ENCODE measurements around the gene GATAD2B.
"Not testable (repeated sequence)": the region's sequence is repeated elsewhere in the genome, so short reads cannot be mapped to it uniquely, and the experiment has no call there.

GATAD2B gene

DNA sequence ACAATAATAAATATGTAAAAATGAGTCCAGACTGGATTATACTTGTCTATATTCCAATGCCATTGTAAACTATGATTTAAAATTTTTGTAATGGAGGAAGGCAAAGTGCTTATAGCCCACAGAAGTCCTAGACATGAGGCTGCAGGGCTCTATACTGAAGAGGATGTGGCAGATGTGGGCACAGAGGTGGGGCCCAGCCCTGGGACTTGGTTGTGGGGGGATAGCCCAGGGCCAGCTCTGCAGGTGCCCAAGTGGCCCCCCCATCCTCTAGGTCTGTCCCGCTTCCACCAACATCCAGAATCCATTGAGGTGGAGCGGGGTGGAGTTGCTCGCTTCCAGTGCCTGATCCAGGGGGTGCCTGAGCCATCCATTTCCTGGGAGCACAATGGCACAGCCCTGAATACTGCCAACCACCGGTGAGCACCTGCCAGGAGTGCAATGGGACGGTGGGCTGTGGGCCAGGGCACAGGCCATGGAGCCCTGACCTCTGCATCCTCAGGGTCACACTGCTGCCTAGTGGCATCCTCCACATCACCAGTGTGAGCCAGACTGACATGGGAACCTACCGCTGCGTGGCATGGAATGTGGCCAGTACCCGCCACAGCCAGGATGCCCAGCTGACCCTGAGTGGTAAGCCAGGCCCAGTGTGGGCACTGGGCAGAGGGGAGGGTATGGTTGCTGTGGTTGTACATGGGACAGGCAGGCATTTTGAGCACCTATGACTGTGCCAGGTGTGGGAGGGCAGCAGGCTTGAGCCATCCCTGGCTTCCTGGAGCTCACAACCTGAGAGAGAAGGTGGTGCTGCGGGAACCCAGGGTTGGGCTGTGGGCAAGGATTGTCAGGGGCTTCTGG, 126.6 kb downstream of the GATAD2B start:
- DNase-seq (ENCODE audit: low read depth) = no peak

DNA sequence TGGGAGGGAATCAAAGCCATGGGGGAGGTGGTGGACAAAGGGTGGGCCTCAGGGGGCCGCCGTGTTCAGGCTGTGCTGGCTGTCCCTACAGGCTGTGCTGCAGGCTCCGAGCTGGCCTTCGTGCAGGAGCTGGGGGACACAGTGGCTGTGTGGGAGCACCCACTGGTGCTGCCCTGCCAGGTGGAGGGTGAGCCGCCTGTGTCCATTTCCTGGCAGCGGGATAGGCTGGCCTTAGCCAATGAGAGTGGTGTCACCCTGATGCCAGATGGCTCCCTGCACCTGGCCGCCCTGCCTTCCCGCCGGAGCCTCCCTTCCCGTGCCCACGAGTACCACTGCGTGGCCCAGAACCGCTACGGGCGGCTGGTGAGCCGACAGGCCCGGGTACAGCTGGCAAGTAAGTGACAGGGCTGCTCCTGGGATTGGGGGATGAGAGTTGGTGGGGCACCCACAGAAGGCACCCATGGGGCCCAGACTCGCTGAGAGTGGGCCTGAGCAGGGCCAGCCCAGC, 127.4 kb downstream of the GATAD2B start:
- DNase-seq (ENCODE audit: low read depth) = no peak

DNA sequence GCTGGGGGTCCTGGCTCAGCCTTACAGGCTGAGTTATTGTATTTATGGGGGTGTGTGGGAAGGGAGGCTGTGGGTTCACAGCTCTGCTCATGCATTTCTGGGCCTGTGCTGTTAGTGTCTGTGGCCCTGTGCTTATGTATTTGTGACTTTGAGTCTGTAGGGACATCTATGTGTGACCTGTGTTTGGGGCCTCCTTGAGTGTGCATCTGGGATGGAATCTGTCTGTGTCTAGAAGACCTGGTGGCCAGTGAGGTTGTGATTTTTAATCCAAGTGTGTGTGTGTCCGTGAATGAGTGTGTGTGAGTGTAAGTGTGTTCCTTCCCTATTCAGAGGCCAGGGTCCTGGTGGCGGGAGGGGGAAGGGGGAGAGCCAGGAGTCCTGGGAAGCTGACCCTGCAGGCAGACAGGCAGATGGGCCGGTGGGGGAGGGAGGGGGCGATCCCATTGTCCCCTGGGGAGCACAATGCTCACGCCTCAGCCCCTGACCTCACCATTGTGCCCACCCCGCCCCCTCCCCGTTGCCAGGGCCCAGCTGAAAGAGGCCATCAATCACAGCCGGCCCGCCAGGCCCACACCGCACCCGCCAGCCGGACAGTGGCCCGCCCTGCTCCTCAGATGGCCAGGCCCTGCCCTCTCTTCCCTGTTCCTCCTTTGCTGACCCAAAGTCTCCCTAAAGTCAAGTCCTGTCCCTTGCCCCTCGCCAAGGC, 128.0 kb downstream of the GATAD2B start:
- DNase-seq (ENCODE audit: low read depth) = no peak

DNA sequence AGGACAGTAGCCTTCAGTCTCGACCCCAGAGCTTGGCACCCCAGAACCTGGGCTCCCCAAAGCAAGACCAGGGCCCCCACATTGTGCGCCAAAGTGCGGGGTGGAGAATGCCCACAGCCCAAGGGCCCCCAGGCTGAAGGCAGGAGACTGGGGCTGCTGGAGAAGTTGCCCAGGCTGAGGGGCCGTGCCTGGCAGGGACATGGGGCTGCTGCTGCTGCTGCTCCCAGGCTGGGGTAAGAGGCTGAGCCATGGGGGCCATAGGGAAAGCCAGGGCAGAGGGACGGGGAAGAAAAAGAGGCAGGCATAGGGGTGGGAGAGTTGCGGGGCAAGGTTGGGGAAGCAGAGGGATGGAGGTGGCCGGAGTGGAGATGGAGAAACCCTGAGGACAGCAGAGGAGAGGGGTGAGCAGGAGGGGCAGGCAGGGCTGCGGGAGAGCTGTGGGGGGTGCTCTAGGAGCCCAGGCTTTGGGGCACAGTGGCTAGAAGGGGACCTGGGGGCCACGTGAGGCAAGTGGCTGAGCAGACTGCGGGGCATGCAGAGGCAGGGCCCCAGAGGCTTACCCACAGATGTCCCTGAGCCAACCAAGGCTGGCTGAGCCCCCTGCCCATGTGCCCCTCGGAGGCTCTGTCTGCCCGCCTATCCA, 128.7 kb downstream of the GATAD2B start:
- no peak for DNase-seq (ENCODE audit: low read depth)

DNA sequence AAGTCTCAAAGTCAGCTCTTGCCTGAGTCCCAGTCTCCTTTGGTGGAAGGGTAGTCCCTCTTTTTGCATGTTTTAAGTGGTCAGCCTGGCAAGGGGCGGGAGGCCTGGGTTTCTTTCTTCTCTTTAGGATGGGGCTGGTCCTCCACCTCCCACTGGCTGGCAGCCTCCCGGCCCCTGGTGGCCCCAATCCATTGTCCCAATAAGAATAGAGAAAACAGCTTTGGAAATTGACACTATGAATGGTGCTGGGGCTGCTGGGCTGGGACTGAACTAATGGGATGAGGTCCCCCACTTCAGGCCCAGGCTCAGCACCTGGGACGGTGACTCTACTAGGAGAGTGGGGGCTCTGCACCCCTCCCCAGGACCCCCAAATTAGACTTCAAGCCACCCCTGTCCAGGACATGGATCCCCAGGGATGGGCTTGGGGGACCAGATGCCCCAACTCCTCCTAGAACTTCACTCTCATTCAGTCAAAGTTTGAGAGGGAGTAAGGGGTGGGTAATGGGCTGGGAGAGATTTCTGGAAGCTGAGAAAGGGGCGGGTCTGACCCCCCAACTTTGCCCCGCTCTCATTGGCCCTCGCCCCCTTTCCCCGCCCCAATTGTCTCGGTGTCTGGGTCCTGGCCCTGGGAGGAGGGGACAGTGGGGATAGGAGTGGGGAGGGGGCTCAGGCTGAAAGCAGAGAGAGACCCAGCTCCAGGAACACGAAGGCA, 129.4 kb downstream of the GATAD2B start:
- DNase-seq (ENCODE audit: low read depth) = no peak

DNA sequence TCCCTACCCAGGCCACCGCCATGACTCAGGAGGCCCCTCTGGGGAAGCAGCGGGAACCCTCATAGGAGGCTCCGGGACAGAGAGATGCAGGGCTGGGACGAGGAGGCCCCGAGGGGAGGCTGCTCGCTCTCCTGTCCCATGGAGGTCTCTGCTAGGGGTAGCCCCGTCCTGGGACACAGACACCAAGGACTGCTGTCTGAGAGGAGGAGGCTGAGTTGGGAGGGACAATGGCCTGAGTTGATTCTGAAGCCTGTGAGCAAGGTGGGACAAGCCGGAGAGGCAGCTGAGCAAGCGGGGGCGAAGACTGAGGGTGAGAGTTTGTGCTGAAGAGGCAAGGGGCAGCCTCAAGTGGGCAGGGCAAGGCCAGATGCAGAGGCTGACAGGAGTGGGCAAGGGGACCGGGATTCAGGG, 130.1 kb downstream of the GATAD2B start:
- no peak for DNase-seq (ENCODE audit: low read depth)

DNA sequence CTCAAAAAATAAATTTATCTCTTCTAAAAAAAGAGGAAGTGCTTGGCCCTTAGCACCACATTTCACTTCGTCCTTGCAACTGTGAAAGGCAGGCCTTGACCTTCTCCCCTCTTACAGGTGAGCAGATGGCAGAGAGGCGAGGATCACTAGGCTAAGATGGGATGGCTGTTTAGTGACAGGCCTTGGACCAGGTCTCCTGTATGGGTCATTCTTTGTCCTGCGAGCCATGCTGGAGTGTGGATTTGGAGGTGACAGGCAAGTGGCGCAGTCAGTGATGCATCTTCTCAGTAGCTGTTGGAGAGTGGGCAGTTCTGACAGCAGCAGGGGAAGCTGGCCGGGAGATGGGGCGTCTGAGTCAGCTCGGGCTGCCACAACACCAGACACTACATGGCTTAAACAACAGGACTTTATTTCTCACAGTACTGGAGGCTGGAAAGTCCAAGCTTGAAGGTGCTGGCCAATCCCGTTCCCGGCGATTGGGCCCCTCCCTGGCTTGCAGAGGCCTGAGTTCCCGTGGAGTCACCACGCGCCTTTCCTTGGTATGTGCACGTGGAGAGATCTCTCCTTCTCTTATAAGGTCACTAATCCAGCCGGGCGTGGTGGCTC, 131.0 kb downstream of the GATAD2B start:
- no peak for DNase-seq (ENCODE audit: low read depth)

DNA sequence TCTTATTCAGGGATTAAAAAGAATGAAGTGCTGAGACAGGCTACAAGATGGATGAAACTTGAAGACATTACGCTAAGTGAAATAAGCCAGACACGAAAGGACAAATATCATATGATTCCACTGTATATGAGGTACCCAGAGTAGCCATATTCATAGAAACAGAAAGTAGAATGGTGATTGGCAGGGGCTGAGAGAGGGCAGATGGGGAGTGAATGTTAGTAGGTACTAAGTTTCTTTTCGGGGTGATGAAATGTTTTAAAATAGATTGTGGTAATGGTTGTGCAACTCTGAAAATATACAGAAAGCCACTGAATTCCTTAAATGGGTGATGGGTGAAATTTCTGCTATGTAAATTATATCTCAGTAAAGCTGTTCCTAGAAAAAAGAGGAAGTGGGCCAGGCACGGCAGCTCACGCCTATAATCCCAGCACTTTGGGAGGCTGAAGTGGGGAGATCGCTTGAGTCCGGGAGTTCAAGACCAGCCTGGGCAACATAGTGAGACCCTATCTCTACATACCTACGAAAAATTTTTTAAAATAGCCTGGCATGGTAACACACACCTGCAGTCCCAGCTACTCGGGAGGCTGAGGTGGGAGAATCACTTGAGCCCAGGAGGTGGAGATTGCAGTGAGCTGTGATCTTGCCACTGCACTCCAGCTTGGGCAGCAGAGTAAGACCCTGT, 131.7 kb downstream of the GATAD2B start:
- no peak for DNase-seq (ENCODE audit: low read depth)

DNA sequence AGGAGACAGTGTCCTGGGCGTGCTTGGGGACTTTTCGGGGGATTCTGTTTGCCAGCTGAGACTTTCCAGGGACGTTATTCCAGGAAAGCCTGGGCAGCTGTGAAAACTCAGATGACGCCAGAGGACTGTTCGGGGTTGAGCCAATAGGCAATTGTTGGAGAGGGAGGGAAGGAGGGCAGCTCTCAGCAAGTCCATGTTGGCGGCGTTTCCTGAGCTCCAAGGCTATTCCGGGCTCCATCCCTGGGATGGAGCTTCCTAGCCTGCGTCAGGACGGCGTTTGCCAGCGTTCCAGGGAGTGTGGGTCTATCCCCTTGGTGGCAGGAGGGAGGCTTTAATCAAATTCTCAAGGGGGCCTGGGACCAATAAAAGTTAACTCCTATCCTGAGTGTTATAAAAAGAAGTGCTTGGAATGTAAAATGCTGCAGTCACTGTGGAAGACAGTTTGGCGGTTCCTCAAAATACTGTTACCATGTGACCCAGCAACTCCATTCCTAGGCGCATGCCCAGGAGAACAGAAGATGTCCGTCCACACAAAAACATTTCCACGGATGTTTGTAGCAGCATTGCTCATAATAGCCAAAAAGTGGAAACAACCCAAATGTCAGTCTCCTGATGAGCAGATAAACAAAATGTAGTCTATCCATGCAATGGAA, 132.3 kb downstream of the GATAD2B start:
- DNase-seq (ENCODE audit: low read depth) = no peak

DNA sequence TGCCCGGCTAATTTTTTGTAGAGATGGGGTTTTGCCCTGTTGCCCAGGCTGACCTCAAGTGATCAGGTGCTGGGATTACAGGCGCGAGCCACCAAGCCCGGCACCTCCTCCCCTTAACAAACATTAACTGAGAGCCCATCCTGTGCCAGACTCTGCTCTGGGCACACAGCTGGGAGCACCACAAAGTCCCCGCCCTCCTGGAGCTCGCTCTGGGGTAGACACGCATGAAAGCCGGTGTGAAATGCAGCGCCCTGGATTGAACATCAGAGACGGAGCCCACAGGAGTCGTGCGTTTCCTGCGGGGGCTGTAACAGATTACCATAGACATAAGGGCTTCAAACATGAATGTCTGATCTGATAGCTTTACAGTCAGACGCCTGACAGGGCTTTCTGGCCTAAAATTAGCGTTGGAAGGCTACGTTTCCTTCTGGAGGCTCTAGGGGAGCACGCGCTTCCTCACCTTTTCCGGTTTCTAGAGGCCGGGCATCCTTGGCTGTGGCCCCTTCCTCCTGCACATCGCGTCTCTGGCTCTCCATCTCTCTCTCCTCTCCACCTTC, 133.2 kb downstream of the GATAD2B start:
- no peak for DNase-seq (ENCODE audit: low read depth)

DNA sequence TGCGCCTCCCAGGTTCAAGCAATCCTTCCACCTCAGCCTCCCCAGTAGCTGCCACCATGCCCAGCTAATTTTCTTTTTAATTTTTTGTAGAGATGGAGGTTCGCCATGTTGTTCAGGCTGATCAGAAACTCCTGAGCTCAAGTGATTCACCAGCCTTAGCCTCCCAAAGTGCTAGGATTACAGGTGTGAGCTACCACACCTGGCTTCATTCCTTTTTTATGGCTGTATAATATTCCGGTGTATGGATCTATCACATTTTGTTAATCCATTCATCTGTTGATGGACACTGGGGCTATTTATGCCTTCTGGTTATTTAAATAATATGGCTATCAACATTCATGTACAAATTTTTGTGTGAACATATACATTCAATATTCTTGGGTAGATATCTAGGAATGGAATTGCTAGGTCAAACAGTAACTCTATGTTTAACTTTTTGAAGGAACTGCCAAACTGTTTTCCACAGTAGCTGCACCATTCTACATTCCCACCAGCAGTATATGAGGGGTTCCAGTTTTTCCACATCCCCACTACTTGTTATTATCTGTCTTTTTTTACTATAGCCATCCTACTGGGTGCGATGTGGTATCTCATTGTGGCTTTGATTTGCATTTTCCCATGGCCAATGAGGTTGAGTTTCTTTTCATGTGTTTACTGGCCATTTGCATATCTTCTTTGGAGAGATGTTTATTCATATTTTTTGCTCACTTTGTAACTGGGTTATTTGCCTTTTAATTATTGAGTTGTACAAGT, 136.6 kb downstream of the GATAD2B start:
- DNase-seq (ENCODE audit: low read depth) = no peak

DNA sequence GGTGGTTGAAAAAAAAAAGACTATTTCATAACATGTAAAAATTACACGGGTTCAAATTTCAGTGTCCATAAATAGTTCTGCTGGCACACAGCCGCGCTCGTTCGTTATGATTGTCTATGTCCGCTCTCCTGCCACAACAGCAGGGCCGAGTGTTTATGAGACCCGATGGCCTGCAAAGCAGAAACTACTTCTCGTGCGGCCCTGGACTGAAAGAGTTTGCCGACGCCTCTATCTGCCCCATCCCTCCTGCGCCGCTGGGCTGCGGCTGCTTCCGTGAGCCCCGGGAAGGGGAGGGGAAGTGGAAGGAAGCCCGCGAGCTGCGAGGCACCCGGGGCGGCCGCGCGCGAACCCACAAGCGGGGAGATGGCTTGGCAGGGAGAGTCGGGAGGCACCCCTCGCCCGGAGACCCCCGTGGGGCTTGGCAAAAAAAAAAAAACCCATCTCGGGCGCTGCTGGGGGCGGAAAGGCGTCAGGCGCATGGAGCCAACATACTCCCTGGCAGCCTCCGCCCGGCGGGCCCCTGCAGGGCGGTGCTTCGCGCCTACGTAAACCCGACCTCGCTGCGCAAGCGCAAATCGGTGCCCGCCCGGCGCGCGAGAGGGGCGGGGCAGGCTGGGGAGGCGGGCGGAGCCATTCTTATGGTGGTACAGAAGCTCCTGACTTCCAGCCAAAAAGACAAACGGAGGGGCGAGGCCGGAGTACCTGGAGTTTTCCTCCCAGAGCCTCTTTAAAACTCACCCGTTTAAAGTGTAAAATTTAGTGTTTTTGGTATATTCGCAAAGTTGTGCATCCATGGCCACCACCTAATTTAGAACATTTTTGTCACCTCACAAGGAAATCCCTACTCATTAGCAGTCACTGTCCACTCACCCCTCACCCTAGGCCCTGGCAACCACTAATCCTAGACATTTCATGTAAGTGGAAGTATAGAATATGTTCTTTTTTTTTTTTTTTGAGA, 139.3 kb downstream of the GATAD2B start:
- DNase-seq (ENCODE audit: low read depth) = peak; percentile 86

DNA sequence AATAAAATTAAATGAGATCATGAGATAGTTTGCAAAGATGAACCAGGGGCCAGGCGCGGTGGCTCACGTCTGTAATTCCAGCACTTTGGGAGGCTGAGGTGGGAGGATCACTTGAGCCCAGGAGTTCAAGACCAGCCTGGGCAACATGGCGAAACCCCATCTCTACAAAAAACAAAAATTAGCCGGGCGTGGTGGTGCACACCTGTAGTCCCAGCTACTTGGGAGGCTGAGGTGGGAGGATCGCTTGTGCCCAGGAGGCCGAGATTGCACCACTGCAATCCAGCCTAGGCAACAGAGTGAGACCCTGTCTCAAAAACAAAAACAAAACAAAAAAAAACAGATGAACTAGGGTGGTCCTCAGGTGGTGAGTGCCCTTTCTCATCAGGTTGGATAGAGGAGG, 140.1 kb downstream of the GATAD2B start:
- DNase-seq (ENCODE audit: low read depth) = not testable (repeated sequence)

DNA sequence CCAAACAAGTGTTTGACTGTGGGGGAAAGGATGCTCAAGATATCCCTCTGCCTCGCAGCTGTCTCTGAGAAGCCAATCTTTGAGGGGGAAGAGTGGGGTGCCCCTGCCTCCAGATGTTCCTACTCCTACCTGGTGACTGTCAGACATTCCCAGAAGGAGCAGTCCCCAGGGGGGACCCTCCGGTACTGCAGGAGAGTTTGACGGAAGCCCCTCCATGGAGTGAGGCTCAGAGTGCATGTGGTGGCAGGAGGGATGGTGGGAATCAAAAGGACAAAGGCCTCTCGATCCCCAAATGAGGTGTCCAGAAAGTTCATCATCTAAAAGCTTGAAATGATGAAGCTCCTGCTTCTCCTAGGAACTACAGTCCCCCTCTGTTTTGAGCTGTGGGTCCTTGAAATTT, 142.2 kb downstream of the GATAD2B start:
- no peak for DNase-seq (ENCODE audit: low read depth)

DNA sequence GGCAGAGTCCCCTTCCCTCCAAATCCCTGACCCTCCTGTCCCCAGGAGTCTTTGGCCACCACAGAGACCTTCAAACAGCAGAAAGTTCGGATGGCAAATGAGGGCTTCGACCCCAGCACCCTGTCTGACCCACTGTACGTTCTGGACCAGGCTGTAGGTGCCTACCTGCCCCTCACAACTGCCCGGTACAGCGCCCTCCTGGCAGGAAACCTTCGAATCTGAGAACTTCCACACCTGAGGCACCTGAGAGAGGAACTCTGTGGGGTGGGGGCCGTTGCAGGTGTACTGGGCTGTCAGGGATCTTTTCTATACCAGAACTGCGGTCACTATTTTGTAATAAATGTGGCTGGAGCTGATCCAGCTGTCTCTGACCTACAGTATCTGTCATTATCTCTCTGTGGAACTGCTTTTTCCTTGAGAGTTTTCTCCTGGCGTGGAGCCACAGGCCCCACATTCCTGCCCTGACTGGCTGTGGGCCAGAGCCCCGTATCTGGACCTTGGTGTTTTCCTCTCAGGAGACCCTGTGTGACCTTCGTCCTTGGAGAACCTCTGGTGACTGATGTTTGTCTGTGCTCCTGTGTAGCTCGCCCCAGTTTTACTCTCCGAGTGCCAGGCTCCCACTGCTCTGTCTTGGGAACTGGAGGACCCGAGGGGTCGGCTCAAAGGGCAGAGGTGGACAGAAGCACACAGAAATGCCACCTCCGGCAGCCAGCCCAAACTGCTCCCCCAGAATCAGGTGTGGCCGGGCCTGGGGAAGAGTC, 142.8 kb downstream of the GATAD2B start:
- DNase-seq (ENCODE audit: low read depth) = no peak

DNA sequence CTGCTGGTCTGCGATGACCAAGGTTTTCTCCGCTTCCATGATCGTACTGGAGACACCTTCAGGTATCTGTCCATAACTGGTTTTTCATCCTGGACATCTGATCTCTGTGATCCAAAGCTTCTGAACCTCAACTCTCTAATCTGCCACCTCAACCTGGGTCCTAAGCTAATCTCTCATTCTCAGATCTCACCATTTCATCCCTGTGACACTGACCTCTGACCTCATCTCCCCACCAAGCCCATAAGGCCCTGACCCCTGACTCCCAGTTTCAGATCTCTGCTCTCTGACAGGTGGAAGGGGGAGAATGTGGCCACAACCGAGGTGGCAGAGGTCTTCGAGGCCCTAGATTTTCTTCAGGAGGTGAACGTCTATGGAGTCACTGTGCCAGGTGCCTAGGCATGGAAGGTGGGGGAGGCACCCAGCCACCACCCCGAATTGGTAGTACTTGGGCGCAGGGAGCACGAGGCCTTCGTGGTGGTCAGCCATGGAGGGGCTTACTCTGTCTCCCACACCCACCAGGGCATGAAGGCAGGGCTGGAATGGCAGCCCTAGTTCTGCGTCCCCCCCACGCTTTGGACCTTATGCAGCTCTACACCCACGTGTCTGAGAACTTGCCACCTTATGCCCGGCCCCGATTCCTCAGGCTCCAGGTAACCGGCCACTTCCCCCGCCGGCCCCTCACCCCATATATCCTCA, 143.8 kb downstream of the GATAD2B start:
- DNase-seq (ENCODE audit: low read depth) = no peak
